Bone marrow (tissue), 2 donors: ENCODE data around the gene TENT4B.

Experiments used
- DNase-seq, 2 donors: peaks; one replicate each; lab custom pipeline; 2025; lab: John Stamatoyannopoulos, UW

TENT4B gene

DNA sequence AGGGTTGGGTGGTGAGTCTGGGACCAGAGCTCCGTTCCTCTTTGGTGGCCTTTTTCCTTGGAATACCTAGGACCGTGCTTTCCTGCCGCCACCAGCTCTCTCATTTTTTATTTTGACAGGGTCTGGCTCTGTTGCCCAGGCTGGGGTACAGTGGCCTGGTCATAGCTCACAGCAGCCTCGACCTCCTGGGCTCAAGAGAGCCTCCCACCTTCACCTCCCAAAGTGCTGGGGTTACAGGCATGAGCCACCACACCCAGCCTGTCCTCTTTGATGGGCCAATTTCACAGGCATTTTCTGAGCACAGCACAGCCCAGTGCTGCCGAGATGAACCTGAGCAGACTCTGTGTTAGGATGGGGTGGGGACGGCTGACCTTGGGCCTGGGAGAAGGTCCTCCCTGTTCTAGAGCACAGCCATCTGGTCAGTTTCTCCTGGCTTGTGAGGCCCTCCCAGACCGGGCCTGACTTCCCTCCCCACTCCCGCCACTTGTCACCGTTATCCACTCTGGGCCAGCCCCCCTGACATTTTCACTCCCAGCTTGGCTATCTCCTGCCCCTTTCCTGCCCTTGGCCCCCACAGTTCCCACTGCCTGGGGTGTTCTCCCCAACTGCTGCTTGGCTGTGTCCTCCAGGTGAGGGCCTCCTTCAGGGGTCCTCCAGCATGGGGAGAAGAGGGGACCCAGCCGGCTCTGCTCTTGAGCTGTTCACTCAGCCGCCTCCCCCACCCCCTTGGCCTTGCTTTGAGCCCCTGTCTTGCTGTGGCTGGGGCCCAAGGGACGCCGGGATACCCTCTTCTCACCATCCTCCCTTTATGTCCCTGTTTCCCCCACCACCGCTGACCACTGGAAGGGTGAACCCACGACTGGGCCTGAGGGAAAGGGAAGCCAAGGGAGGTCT is 118.3 kb downstream of the TENT4B start:
- DNase-seq: no peak

DNA sequence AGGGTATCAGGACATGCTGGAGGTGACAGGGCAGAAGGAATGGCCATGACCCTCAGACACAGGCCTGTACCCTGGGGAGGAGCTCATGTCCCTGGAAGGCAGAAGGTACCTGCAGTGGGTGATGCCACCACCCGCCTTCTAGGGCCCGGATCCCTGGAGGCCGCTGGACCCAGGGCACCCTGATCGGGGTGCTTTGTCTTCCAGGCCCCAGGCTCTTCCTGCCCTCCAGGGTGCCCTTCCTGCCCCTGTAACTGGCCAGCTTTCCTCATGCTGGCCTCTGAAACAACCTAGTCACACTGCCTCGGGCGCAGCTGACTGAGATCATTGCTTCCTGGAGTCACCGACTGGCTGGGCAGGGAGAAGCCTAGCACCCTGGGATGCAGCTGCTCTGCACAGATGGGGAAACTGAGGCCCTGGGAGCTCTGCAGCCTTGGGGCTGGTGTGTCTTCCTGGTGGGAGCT is 119.0 kb downstream of the TENT4B start:
- DNase-seq: no peak

DNA sequence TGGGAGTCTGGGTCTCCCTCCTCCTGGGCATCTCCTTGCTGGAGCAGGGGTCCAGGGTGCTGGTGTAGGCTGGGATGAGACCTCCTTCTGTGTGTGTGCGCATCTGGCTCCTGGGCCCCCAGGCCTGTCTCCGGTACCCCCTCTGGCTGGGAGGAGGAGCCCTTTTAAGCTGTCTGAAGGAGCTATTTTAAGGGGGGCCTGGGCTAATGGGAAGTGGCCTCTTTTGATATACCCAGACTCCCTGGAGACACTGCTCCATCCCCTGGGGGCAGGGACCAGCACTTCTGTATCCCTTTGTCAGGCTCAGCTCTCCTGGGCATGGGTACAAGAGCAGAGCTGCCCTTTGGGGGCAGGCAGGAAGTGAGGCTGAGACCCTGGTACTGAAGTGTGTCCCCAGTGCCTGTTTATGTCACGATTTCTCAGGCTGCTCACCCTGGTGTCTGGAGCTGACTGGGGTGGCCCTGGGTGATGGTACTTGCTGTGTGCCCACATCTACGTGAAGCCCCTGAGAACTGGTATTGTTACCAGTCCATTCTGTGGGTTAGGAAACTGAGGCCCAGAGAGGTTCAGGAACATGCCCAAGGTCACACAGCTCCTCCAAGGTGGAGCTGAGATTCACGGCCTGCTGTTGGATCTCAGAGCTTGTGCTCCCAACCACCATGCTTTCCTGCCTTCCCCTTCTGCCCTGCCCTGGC is 119.7 kb downstream of the TENT4B start:
- no peak for DNase-seq

DNA sequence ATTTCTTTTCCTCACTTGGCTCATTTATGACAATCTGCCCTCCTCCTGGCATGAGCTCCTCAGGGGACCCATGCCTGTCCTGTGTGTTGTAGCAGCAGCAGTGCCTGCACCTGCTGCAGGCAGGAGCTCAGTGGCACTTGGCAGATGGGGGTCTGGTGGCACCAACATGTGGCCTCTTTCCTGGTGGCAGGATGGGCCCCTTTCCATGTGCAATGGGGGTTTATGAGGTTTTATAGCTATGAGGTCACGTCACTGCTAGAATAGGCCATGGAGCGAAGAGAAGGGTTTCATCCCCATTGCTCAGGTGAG is 120.2 kb downstream of the TENT4B start:
- no peak for DNase-seq

DNA sequence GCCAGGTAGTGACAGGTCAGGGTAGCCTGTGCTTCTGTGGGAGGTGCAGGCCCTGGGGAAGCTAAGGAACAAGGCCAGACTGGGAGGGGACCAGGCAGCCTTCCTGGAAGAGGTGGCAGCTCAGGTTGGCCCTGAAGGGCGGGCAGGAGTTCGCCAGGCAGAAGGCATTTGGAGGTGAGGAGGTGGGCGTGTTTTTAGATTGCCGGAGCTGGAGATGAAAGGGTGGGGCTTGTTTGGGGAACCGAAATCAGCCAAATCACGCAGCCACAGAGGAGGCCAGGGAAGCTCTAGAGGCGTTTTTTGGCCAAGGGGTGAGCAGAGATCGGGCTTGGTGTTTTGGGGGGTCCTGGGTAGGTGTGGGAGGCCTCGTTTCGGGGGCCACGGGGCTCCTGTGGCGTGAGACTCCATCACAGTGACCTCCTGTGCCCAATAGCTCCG is 120.8 kb downstream of the TENT4B start:
- peak; percentile 45 to 68 for DNase-seq

DNA sequence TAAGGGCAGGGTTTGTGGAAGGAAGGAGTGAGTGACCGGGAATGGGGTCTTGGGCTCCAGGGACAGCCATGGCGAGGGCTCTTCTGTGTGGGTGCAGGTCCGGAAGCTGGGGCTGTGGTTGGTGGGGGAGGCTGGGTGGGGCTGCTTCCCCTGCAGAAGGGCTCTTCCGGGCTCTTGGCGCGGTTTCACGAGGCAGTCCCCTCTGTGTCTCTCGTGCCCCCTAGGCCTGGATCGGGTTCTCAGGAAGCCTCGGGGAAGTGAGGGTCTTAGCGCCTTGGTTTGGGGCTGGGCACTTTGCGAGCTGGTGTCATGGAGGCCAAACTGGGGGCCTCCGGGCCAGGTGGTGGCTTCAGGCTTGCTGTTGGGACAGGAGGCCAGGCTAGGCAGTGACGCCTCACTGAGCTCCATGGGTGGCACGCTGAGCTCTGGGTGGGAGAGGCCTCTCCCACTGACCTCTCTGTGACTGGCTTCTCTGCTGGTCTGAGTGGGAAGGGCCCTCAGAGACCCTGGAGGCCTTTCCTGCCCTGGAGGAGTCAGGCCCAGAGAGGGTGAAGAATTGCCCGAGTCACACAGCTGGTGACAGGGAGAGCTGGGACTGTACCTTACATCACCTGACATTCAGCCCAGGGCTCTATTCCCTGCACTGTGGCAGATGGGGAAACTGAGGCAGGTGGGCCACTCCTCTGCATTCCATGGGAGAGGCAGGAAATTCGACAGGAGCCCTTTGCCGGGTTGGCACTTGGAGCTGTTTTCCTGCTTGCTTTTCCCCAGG is 121.4 kb downstream of the TENT4B start:
- DNase-seq: peak in 1 of 2 donors; percentile 60

DNA sequence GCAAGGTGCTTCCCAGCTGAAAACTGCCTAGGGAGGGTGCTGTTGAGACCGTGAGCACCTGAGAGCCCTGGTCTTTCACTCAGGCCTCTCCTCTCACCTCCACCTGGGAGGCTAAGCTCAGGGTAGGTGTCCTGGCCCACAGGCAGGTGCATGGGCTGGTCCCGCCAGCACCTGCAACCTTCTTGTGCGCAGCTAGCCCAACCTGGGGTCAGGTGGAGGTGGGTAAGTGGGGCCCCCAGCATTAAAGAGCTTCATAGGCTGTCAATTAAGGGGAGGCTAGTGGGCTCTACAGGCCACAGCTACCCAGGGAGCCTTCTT is 122.0 kb downstream of the TENT4B start:
- no peak for DNase-seq

DNA sequence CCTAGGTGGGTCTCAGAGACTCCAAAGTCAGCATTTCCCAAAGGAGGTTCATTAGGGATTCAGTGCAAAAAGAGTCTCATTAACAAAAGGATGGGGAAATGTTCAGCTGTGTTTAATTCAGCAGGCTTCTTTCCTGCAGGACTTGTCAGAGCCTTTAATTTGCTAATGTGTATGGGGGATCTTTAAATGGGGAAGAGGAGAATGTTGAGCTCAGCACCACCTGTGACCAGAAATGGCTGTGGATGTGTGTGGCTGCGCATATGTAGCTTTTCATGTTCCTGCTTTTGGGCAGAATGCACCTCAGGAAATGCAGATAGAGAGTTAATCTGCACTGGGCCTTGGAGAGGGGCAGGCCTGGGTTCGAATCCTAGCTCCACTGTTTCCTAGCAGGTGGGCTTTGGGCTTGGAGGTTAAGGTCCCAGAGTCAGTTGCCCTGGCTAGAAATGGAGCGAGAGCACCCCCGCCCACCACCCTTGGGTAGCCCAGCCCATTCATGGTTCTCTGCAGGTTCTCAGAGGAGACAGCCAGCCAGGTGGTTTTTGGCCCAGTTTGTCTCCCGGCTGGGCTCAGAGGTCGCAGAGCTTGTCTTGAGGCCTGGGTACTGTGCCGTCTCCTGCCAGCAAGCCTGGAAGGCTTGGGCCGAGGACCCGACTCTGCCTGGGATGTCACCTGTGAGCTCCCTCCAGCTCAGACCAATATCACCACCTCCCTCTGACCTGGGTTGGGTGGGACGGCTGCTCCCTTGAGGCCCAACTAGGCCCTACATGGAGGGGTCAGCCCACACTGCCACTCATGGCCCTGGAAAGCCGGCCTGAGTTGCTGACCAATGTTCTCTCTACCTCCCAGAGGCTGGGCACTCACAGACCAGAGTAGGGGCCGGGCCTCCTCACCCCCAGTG is 122.6 kb downstream of the TENT4B start:
- no peak for DNase-seq

DNA sequence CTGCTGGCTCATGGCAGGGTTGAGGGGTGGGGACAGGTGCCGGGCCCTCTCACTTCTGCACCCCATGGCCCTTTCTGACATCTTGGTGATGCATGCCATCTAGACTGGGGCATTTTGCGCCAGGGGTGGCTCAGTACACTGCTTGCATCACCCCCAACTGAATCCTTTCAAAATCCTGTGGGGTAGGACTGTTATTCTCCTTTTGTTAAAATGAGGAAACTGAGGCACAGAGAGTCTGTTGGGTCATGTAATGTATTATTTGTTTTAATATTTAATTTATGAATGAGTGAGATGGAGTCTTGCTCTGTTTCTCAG is 123.2 kb downstream of the TENT4B start:
- DNase-seq: no peak

DNA sequence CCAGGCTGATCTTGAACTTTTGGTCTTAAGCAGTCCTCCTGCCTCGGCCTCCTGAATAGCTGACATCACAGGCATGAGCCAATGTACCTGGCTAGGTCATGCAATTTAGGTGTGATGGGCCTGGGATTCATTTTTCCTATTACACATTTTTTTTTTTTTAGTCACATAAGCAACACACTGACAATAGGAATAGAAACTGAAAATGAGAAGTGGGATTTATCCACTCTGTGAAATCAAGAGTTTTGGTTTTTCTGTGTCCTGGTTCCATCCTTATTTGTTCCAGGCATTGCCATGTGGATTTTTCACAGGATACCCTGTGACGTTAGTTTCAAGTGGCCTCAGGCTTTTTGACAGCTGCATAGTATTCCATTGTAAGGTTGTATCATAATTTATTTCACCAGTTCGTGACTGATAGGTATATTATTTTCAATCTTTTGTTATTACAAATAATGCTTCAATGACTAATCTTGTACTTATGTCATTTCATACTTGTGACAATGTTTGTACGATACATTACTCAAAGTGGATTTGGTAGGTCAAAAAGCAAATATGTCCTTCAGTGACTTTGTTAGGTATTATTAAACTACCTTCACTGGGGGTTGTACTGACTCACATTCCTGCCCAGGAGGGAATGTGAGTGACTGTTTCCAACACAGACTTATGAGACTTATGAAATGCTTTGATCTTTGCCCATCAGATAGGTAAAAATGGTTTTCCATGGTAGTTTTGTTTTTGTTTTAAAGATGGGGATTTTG is 123.9 kb downstream of the TENT4B start:
- DNase-seq: no peak

DNA sequence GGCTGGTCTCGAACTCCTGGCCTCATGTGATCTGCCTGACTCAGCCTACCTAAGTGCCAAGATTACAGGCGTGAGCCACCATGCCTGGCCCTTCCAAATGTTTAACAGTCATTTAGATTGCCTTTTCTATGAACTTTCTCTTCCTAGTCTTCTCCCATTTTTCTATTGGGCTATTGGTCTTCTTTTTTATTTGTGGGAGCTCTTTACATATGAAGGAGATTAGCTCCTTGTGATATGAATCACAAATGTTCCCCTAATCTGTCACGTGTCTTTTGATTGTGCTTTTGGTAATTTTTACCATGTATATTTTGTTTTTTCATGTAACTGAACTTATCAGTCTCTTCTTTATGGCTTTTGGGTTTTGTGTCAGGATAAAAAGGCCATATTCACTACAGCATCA is 125.1 kb downstream of the TENT4B start:
- DNase-seq: no peak

DNA sequence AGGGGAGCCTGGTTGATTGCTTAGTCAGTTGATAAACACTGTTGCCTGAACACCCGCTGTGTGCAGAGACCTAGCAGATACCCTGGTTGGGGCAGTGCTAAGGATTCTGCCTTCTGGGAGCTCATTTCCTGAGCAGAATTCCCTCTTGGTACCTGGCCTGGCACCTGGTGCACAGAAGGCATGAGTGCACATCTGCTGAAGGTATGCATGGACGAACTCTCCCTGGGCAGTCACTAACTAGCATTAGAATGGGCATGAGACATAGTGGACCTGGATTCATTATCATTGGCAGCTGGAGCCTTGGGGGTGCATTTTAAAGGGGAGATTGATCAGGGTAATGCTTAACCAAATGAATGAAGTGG is 126.4 kb downstream of the TENT4B start:
- no peak for DNase-seq

DNA sequence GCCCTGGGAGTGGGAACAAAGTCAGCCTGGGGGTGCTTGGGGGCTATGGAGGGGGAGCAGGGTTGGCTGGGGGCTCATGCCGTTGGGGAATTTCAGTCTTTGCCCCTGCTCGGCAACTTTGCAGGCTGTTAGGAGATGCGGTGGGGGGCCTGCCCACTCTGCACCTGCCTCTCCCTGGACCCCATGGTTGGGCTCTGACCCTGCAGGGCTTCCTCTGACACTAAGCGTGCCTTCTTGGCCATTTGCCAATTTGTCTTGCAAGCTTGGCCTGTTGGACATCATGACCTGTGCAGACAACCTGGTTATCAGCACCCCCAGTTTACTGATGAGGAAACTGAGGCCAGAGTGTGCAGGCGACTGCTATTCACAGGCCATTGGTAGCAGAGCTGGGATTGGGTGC is 127.8 kb downstream of the TENT4B start:
- no peak for DNase-seq
